GM23248 (cell line): ENCODE measurements around the gene SEMA3F. TPM values are rescaled to one million over a fixed set of nuclear protein-coding genes. Genes with fewer than 3 reads are reported as not detected.

Source experiments
- DNase-seq: peaks from one replicate; pipeline ENCODE4 v3.0.0-alpha.2; 2015
- H2AFZ ChIP-seq: fragments of 200-600 bp; sonication (generic); 2 replicates; pipeline ENCODE4 v1.6.1; 2016; ENCODE audit warnings: antibody characterized with exemption
- H3F3A ChIP-seq: fragments of 200-600 bp; sonication (generic); 2 replicates; pipeline ENCODE4 v1.6.1; 2016; ENCODE audit warnings: mild to moderate bottlenecking, antibody characterized with exemption, mixed run types; ENCODE audit not compliant: insufficient read depth
- H3K27ac ChIP-seq: fragments of 200-600 bp; sonication (generic); 2 replicates; pipeline ENCODE4 v1.5.1; 2016; ENCODE audit warnings: mild to moderate bottlenecking
- H3K27me3 ChIP-seq: fragments of 200-600 bp; sonication (generic); replicated peaks from 2 replicates; pipeline ENCODE4 v1.6.1; 2016; ENCODE audit warnings: mild to moderate bottlenecking; ENCODE audit not compliant: insufficient read depth
- H3K36me3 ChIP-seq: fragments of 200-600 bp; sonication (generic); 2 replicates; pipeline ENCODE4 v1.6.1; 2016; ENCODE audit warnings: low read depth, mild to moderate bottlenecking
- H3K4me1 ChIP-seq: fragments of 200-600 bp; sonication (generic); 2 replicates; pipeline ENCODE4 v1.6.1; 2016; ENCODE audit warnings: mild to moderate bottlenecking; ENCODE audit not compliant: insufficient read depth
- H3K4me2 ChIP-seq: fragments of 200-600 bp; sonication (generic); one replicate; pipeline ENCODE4 v1.6.1; 2016; ENCODE audit warnings: mild to moderate bottlenecking; ENCODE audit not compliant: unreplicated experiment
- H3K4me3 ChIP-seq: fragments of 200-600 bp; sonication (generic); 2 replicates; pipeline ENCODE4 v1.5.1; 2016; ENCODE audit warnings: mild to moderate bottlenecking
- H3K79me2 ChIP-seq: fragments of 200-600 bp; sonication (generic); 2 replicates; pipeline ENCODE4 v1.6.1; 2016; ENCODE audit warnings: mild to moderate bottlenecking; ENCODE audit not compliant: insufficient read depth
- H3K9ac ChIP-seq: fragments of 200-600 bp; sonication (generic); 2 replicates; pipeline ENCODE4 v1.6.1; 2016; ENCODE audit warnings: mild to moderate bottlenecking
- H3K9me2 ChIP-seq: fragments of 200-600 bp; sonication (generic); 2 replicates; pipeline ENCODE4 v1.6.1; 2016; ENCODE audit warnings: mixed run types, mild to moderate bottlenecking, moderate library complexity; ENCODE audit not compliant: insufficient read depth
- H3K9me3 ChIP-seq: fragments of 200-600 bp; sonication (generic); one replicate; pipeline ENCODE4 v1.6.1; 2017; ENCODE audit warnings: low read depth
- H4K20me1 ChIP-seq: fragments of 200-600 bp; sonication (generic); 2 replicates; pipeline ENCODE4 v1.6.0; 2016; ENCODE audit not compliant: insufficient read depth
- EZH2 ChIP-seq: fragments of 200-600 bp; sonication (generic); IDR thresholded peaks from 2 replicates; pipeline ENCODE4 v1.6.1; 2018; ENCODE audit warnings: antibody characterized with exemption, mild to moderate bottlenecking; ENCODE audit not compliant: insufficient read depth, poor library complexity, severe bottlenecking
- EZH2phosphoT487 ChIP-seq: fragments of 200-600 bp; sonication (generic); IDR thresholded peaks from 2 replicates; pipeline ENCODE4 v1.6.1; 2018; ENCODE audit warnings: antibody characterized with exemption, moderate library complexity, mild to moderate bottlenecking, low read depth; ENCODE audit not compliant: insufficient read depth
- WGBS, 2 experiments: methylation state at CpG; one replicate each; pipeline ENCODE4 v1.1.6; 2015 to 2017; ENCODE audit warnings: low lambda C conversion rate in 2 of 2, low coverage in 1 of 2; ENCODE audit errors: missing lambda C conversion rate in 2 of 2; 5-methylcytosine and 5-hydroxymethylcytosine counted together
- in situ Hi-C: fragments of 300-500 bp; cut with MboI; formaldehyde crosslinking; loops from 2 replicates; pipeline ENCODE4 v1.15.0; 2020
- polyA plus RNA-seq: library from polyadenylated mRNA; unstranded; fragments of >200 nt; fragmentation: Nextera tagmentation; extraction: Ambion mirVana; gene quantifications from 2 replicates; pipeline ENCODE4 v1.2.1, GENCODE V29; 2016
- total RNA-seq: library from RNA; depleted of rRNA; stranded (reverse); fragments of >200 nt; shearing (Covaris generic); gene quantifications from 2 replicates; pipeline ENCODE4 v1.2.3, GENCODE V29; 2014

Gene SEMA3F
- total and polyA plus RNA-seq, 2 experiments from 2014 or later, result 0.54 to 3.2 TPM

GRCh38 chr3:50168791-50169190 is 13.7 kb downstream of the SEMA3F start:
- no peaks in the 10 kb centered on the region for H3K9me2 ChIP-seq
- no peak overlapping the region for H2AFZ ChIP-seq
- DNase-seq, result no peak
- peaks cover 27% of the 10 kb centered on the region for H3K4me1 ChIP-seq
- WGBS, 2 experiments, result 91 to 94% methylated on average over 6 of the region's 6 CpGs
- peaks cover 6% of the 10 kb centered on the region; the same call in 1 of the 2 replicates for H3F3A ChIP-seq
- H4K20me1 ChIP-seq, result no peaks in the 10 kb centered on the region
- no peaks in the 10 kb centered on the region for H3K27me3 ChIP-seq
- no peaks in the 10 kb centered on the region for H3K36me3 ChIP-seq
- H3K4me3 ChIP-seq, result no peak overlapping the region
- H3K27ac ChIP-seq, result no peak overlapping the region
- no peaks in the 10 kb centered on the region for H3K79me2 ChIP-seq
- H3K9ac ChIP-seq, result no peak overlapping the region
- in situ Hi-C loops, result no loop called here
- TF ChIP-seq EZH2, result no peak
- TF ChIP-seq EZH2phosphoT487, result no peak
- no peaks in the 10 kb centered on the region for H3K9me3 ChIP-seq
- no peak overlapping the region for H3K4me2 ChIP-seq

GRCh38 chr3:50169232-50169832 is 14.2 kb downstream of the SEMA3F start:
- H3K9me3 ChIP-seq, result no peaks in the 10 kb centered on the region
- no peak overlapping the region for H3K27ac ChIP-seq
- H3K4me3 ChIP-seq, result no peak overlapping the region
- peaks cover 22% of the 10 kb centered on the region for H3K4me1 ChIP-seq
- H3K4me2 ChIP-seq, result no peak overlapping the region
- no peaks in the 10 kb centered on the region for H3K9me2 ChIP-seq
- DNase-seq, result no peak
- no peaks in the 10 kb centered on the region for H3K79me2 ChIP-seq
- peaks cover 6% of the 10 kb centered on the region; the same call in 1 of the 2 replicates for H3F3A ChIP-seq
- H3K36me3 ChIP-seq, result no peaks in the 10 kb centered on the region
- no peaks in the 10 kb centered on the region for H3K27me3 ChIP-seq
- TF ChIP-seq EZH2phosphoT487, result no peak
- in situ Hi-C loops, result no loop called here
- WGBS, 2 experiments, result 64 to 65% methylated on average over 11 of the region's 11 CpGs
- H2AFZ ChIP-seq, result no peak overlapping the region
- no peak overlapping the region for H3K9ac ChIP-seq
- H4K20me1 ChIP-seq, result no peaks in the 10 kb centered on the region

GRCh38 chr3:50169858-50170257 is 14.7 kb downstream of the SEMA3F start:
- no peak overlapping the region for H3K27ac ChIP-seq
- no peak for DNase-seq
- H3K36me3 ChIP-seq, result no peaks in the 10 kb centered on the region
- no peak overlapping the region for H2AFZ ChIP-seq
- no peak overlapping the region for H3K9ac ChIP-seq
- in situ Hi-C loops, result no loop called here
- H3K79me2 ChIP-seq, result no peaks in the 10 kb centered on the region
- no peak overlapping the region for H3K4me2 ChIP-seq
- WGBS, 2 experiments, result 78 to 94% methylated on average over 1 of the region's 1 CpG
- H4K20me1 ChIP-seq, result no peaks in the 10 kb centered on the region
- no peaks in the 10 kb centered on the region for H3K27me3 ChIP-seq
- H3K4me1 ChIP-seq, result peaks cover 17% of the 10 kb centered on the region
- no peaks in the 10 kb centered on the region for H3K9me2 ChIP-seq
- TF ChIP-seq EZH2 (no peak), EZH2phosphoT487 (no peak)
- H3K4me3 ChIP-seq, result no peak overlapping the region
- peaks cover under 1% of the 10 kb centered on the region; the same call in 1 of the 2 replicates for H3F3A ChIP-seq
- no peaks in the 10 kb centered on the region for H3K9me3 ChIP-seq

- Histone ChIP-seq H3K79me2 (no peaks in the 10 kb centered on the region), H3K27me3 (no peaks in the 10 kb centered on the region), H2AFZ (no peak overlapping the region), H3K27ac (no peak overlapping the region), H3F3A (no peaks in the 10 kb centered on the region), H4K20me1 (no peaks in the 10 kb centered on the region), H3K9ac (no peak overlapping the region), H3K4me1 (peaks cover 8% of the 10 kb centered on the region), H3K4me3 (no peak overlapping the region), H3K36me3 (no peaks in the 10 kb centered on the region), H3K4me2 (no peak overlapping the region), H3K9me3 (no peaks in the 10 kb centered on the region), H3K9me2 (no peaks in the 10 kb centered on the region)
- TF ChIP-seq EZH2 (no peak), EZH2phosphoT487 (no peak)
- in situ Hi-C loops, result no loop called here
- 75 to 77% methylated on average over 8 to 10 of the region's 10 CpGs for WGBS, 2 experiments
- DNase-seq, result peak; percentile 58
These were observed 15.6 kb downstream of the SEMA3F start for GRCh38 chr3:50170689-50171088.
